GM20000 (cell line): Measurements from ENCODE around the gene CLDN4.

ENCODE experiments used
- DNase-seq: peaks from one replicate; pipeline ENCODE4 v3.0.0; 2012; ENCODE audit warnings: low spot score
- CTCF ChIP-seq: IDR thresholded peaks from 2 replicates; pipeline ENCODE4 v1.5.1; 2012; ENCODE audit warnings: mild to moderate bottlenecking, control low read depth; ENCODE audit errors: extremely low read depth, missing control alignments

CLDN4 gene

GRCh38 chr7:73865738-73866445 is 35.1 kb downstream of the CLDN4 start:
- DNase-seq = peak; percentile 61

GRCh38 chr7:73866446-73866767 is 35.6 kb downstream of the CLDN4 start:
- no peak for TF ChIP-seq CTCF
- no peak for DNase-seq

More at GRCh38 chr7:73865738-73866445, 35.1 kb downstream of the CLDN4 start:
- peak; percentile 40 for TF ChIP-seq CTCF

- DNase-seq = no peak
- no peak for TF ChIP-seq CTCF
Measured at GRCh38 chr7:73869011-73869798, 38.4 kb downstream of the CLDN4 start.

- no peak for DNase-seq
- TF ChIP-seq CTCF = no peak
Measured at GRCh38 chr7:73870041-73870492, 39.3 kb downstream of the CLDN4 start.

GRCh38 chr7:73871163-73872011 is 40.6 kb downstream of the CLDN4 start:
- DNase-seq = no peak
- TF ChIP-seq CTCF = no peak

- no peak for DNase-seq
- no peak for TF ChIP-seq CTCF
Measured at GRCh38 chr7:73872056-73872908, 41.5 kb downstream of the CLDN4 start.
